ENCODE measurements around the gene BPIFB1. TPM values are rescaled to one million over a fixed set of nuclear protein-coding genes. Genes with fewer than 3 reads are reported as not detected.

BPIFB1 gene
- total RNA-seq, 1 experiment from 2014 or later, result not detected

- Histone ChIP-seq H4K20me1 (ENCODE audit: insufficient read depth, low read depth, low read length) (no peaks in the 10 kb centered on the region), H3K36me3 (ENCODE audit: insufficient read depth, low read length) (no peaks in the 10 kb centered on the region), H3K4me3 (ENCODE audit: low read length) (no peak overlapping the region)
Measured at GRCh38 chr20:33275871-33276270, 7.1 kb upstream of the BPIFB1 start.

DNA sequence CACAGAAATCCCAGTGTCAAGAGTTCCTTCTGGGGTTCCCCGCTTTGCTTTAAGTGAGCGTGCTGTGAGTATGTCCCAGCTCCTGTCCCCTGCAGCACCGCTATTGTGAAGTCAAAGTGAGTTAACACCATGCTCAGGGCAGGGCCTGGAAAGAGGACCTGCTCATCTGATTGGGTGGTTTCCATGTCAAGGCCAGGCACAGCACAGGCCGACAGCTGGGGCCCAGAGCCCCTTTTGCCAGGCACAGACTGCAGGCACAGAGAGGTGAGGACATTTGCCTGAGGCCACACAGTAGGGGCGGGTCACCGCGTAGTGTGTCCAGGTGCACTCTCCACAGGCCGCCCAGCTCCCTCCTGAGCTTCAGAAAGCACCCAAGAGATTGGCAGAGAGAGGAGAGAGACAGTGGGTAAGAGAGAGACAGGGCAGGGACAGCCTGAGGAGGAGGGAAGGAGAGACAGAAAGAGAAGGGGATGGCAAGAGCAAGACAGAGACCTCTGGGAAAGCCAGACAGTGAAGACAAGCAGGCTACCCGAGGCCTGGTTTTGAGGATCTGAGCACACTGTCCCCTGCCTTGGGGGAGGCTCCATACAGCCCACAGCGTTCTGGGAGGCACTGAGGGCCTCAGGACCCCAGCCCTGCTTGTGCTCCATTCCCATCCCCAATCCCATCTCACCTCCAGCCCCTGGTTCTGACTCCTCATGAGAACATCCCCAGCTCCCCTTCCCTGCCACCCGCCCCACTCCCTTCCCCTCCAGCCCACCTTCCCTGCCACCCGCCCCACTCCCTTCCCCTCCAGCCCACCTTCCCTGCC lies 6.5 kb upstream of the BPIFB1 start:
- no peak for DNase-seq
- no peak overlapping the region for H3K9ac ChIP-seq (ENCODE audit: low read length)

More at GRCh38 chr20:33275871-33276270, 7.1 kb upstream of the BPIFB1 start:
- Histone ChIP-seq H3K9me3 (ENCODE audit: low read length) (no peaks in the 10 kb centered on the region), H3K9ac (ENCODE audit: low read length) (no peak overlapping the region), H3K79me2 (ENCODE audit: low read length) (no peaks in the 10 kb centered on the region), H3K27ac (ENCODE audit: low read length) (no peak overlapping the region), H3K27me3 (ENCODE audit: low read length) (no peaks in the 10 kb centered on the region), H3K4me2 (ENCODE audit: low read depth, low read length, poor library complexity, severe bottlenecking) (no peak overlapping the region), H3K9me2 (replicated peaks; ENCODE audit: insufficient read depth, low read length) (no peaks in the 10 kb centered on the region), H2AFZ (ENCODE audit: low read length) (no peak overlapping the region), H3K4me1 (ENCODE audit: low read length) (no peaks in the 10 kb centered on the region)
- DNase-seq, result no peak

GRCh38 chr20:33277471-33278441 lies 5.3 kb upstream of the BPIFB1 start:
- H2AFZ ChIP-seq (ENCODE audit: low read length), result no peak overlapping the region
- no peaks in the 10 kb centered on the region for H3K4me1 ChIP-seq (ENCODE audit: low read length)
- H3K4me2 ChIP-seq (ENCODE audit: low read depth, low read length, poor library complexity, severe bottlenecking), result no peak overlapping the region
- no peaks in the 10 kb centered on the region for H3K9me3 ChIP-seq (ENCODE audit: low read length)
- no peak overlapping the region for H3K9ac ChIP-seq (ENCODE audit: low read length)
- H4K20me1 ChIP-seq (ENCODE audit: insufficient read depth, low read depth, low read length), result no peaks in the 10 kb centered on the region
- H3K36me3 ChIP-seq (ENCODE audit: insufficient read depth, low read length), result no peaks in the 10 kb centered on the region
- H3K27ac ChIP-seq (ENCODE audit: low read length), result no peak overlapping the region
- no peaks in the 10 kb centered on the region for H3K79me2 ChIP-seq (ENCODE audit: low read length)
- no peak for DNase-seq
- H3K4me3 ChIP-seq (ENCODE audit: low read length), result no peak overlapping the region
- H3K9me2 ChIP-seq (replicated peaks; ENCODE audit: insufficient read depth, low read length), result no peaks in the 10 kb centered on the region
- H3K27me3 ChIP-seq (ENCODE audit: low read length), result no peaks in the 10 kb centered on the region

More for the DNA sequence above, 6.5 kb upstream of the BPIFB1 start:
- no peaks in the 10 kb centered on the region for H3K9me3 ChIP-seq (ENCODE audit: low read length)
- H3K79me2 ChIP-seq (ENCODE audit: low read length), result no peaks in the 10 kb centered on the region
- H2AFZ ChIP-seq (ENCODE audit: low read length), result no peak overlapping the region
- H3K4me1 ChIP-seq (ENCODE audit: low read length), result no peaks in the 10 kb centered on the region
- H3K4me2 ChIP-seq (ENCODE audit: low read depth, low read length, poor library complexity, severe bottlenecking), result no peak overlapping the region
- no peak overlapping the region for H3K4me3 ChIP-seq (ENCODE audit: low read length)
- H4K20me1 ChIP-seq (ENCODE audit: insufficient read depth, low read depth, low read length), result no peaks in the 10 kb centered on the region
- no peaks in the 10 kb centered on the region for H3K27me3 ChIP-seq (ENCODE audit: low read length)
- no peaks in the 10 kb centered on the region for H3K9me2 ChIP-seq (replicated peaks; ENCODE audit: insufficient read depth, low read length)
- H3K27ac ChIP-seq (ENCODE audit: low read length), result no peak overlapping the region
- H3K36me3 ChIP-seq (ENCODE audit: insufficient read depth, low read length), result no peaks in the 10 kb centered on the region

DNA sequence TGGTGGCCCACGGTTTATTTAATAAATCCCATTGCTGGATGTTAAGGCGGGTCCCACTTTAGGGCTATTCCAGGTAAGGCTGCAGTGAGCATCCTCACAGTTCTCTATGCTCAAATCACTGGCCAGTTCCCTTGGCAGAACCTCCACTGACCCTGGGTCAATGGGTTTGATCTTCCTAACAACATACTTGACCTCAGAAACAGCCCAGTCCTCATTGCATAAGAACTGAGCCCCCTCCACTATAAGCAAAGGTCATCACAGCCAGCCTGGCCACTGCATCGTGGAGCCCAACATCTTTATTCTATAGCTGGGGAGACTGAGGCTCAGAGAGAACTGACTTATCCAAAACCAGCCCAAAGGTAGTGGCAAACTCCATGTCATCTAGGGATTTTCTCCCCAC lies 4.3 kb upstream of the BPIFB1 start:
- no peak overlapping the region for H3K27ac ChIP-seq (ENCODE audit: low read length)
- H3K9me2 ChIP-seq (replicated peaks; ENCODE audit: insufficient read depth, low read length), result no peaks in the 10 kb centered on the region
- no peaks in the 10 kb centered on the region for H3K36me3 ChIP-seq (ENCODE audit: insufficient read depth, low read length)
- no peak overlapping the region for H3K4me2 ChIP-seq (ENCODE audit: low read depth, low read length, poor library complexity, severe bottlenecking)
- H3K4me1 ChIP-seq (ENCODE audit: low read length), result no peaks in the 10 kb centered on the region
- no peak for DNase-seq
- H3K4me3 ChIP-seq (ENCODE audit: low read length), result no peak overlapping the region
- H2AFZ ChIP-seq (ENCODE audit: low read length), result no peak overlapping the region
- H4K20me1 ChIP-seq (ENCODE audit: insufficient read depth, low read depth, low read length), result no peaks in the 10 kb centered on the region
- H3K9ac ChIP-seq (ENCODE audit: low read length), result no peak overlapping the region
- H3K27me3 ChIP-seq (ENCODE audit: low read length), result no peaks in the 10 kb centered on the region
- no peaks in the 10 kb centered on the region for H3K79me2 ChIP-seq (ENCODE audit: low read length)
- no peaks in the 10 kb centered on the region for H3K9me3 ChIP-seq (ENCODE audit: low read length)

DNA sequence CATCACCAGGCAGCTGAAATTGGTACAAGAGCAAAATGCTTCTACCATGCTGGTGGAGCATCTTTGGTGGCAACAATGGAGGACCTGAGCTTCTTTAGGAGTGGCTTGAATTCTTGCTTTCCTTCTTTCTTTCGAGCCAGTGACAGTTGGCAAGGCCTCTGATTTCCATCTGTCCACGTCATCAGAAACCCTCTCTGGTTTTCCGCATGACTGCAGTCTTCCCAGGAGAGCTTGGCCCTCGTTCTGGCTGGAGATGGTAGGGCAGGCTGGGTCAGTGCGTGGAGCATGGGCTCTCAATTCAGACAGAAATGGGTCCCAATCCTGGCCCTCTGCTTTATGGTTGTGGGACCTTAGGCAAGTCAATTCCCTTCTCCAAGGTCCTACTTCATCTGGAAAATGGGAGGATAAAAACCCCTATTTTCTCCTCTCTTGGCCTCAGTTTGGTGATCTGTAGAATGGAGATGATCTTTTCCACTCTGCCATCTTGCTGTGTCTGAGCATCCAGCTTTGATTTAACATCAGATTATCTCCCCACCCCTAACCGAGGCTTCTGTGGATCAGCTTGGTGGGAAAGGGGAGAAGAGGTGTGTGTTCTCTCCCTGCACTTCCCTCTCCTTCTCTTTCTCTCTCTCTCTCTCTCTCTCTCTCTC lies 3.6 kb upstream of the BPIFB1 start:
- no peaks in the 10 kb centered on the region for H3K27me3 ChIP-seq (ENCODE audit: low read length)
- H3K9me2 ChIP-seq (replicated peaks; ENCODE audit: insufficient read depth, low read length), result no peaks in the 10 kb centered on the region
- no peaks in the 10 kb centered on the region for H3K4me1 ChIP-seq (ENCODE audit: low read length)
- H2AFZ ChIP-seq (ENCODE audit: low read length), result no peak overlapping the region
- H3K4me2 ChIP-seq (ENCODE audit: low read depth, low read length, poor library complexity, severe bottlenecking), result no peak overlapping the region
- no peaks in the 10 kb centered on the region for H3K36me3 ChIP-seq (ENCODE audit: insufficient read depth, low read length)
- H3K9me3 ChIP-seq (ENCODE audit: low read length), result no peaks in the 10 kb centered on the region
- H3K4me3 ChIP-seq (ENCODE audit: low read length), result no peak overlapping the region
- H3K9ac ChIP-seq (ENCODE audit: low read length), result no peak overlapping the region
- DNase-seq, result no peak
- H4K20me1 ChIP-seq (ENCODE audit: insufficient read depth, low read depth, low read length), result no peaks in the 10 kb centered on the region
- no peaks in the 10 kb centered on the region for H3K79me2 ChIP-seq (ENCODE audit: low read length)
- no peak overlapping the region for H3K27ac ChIP-seq (ENCODE audit: low read length)

- H3K9me2 ChIP-seq (replicated peaks; ENCODE audit: insufficient read depth, low read length), result no peaks in the 10 kb centered on the region
- H3K79me2 ChIP-seq (ENCODE audit: low read length), result no peaks in the 10 kb centered on the region
- H3K9me3 ChIP-seq (ENCODE audit: low read length), result no peaks in the 10 kb centered on the region
- H3K4me3 ChIP-seq (ENCODE audit: low read length), result no peak overlapping the region
- H2AFZ ChIP-seq (ENCODE audit: low read length), result no peak overlapping the region
- no peak overlapping the region for H3K4me2 ChIP-seq (ENCODE audit: low read depth, low read length, poor library complexity, severe bottlenecking)
- DNase-seq, result no peak
- no peaks in the 10 kb centered on the region for H3K27me3 ChIP-seq (ENCODE audit: low read length)
- no peak overlapping the region for H3K9ac ChIP-seq (ENCODE audit: low read length)
- H3K36me3 ChIP-seq (ENCODE audit: insufficient read depth, low read length), result no peaks in the 10 kb centered on the region
- H3K4me1 ChIP-seq (ENCODE audit: low read length), result no peaks in the 10 kb centered on the region
- H3K27ac ChIP-seq (ENCODE audit: low read length), result no peak overlapping the region
- H4K20me1 ChIP-seq (ENCODE audit: insufficient read depth, low read depth, low read length), result no peaks in the 10 kb centered on the region
Measured at GRCh38 chr20:33280000-33280680, 2.9 kb upstream of the BPIFB1 start.

DNA sequence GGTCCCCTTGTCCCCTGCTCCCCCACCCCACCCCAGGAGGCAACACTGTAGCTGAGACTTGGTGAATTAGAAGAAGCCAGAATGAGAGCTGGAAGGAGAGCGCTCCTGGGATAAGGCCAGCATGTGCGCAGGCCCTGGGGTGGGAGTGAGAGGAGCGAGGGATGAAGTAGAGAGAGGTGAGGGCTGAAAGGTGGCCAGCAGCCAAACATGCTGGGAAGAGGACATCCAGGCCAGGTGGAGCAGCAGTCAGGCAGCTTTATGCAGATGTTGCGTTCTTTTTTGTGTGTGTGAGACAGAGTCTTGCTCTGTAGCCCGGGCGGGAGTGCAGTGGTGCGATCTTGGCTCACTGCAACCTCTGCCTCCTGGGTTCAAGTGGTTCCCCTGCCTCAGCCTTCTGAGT lies 2.2 kb upstream of the BPIFB1 start:
- Histone ChIP-seq H3K79me2 (ENCODE audit: low read length) (no peaks in the 10 kb centered on the region), H3K4me3 (ENCODE audit: low read length) (no peak overlapping the region)

More for the DNA sequence above, 2.2 kb upstream of the BPIFB1 start:
- H3K9ac ChIP-seq (ENCODE audit: low read length), result no peak overlapping the region
- no peaks in the 10 kb centered on the region for H4K20me1 ChIP-seq (ENCODE audit: insufficient read depth, low read depth, low read length)
- no peaks in the 10 kb centered on the region for H3K4me1 ChIP-seq (ENCODE audit: low read length)
- H3K9me2 ChIP-seq (replicated peaks; ENCODE audit: insufficient read depth, low read length), result no peaks in the 10 kb centered on the region
- no peaks in the 10 kb centered on the region for H3K36me3 ChIP-seq (ENCODE audit: insufficient read depth, low read length)
- H3K27me3 ChIP-seq (ENCODE audit: low read length), result no peaks in the 10 kb centered on the region
- H2AFZ ChIP-seq (ENCODE audit: low read length), result no peak overlapping the region
- H3K27ac ChIP-seq (ENCODE audit: low read length), result no peak overlapping the region
- no peak overlapping the region for H3K4me2 ChIP-seq (ENCODE audit: low read depth, low read length, poor library complexity, severe bottlenecking)
- no peak for DNase-seq
- H3K9me3 ChIP-seq (ENCODE audit: low read length), result no peaks in the 10 kb centered on the region
